Measurements from ENCODE around the gene MUC2. TPM values are rescaled to one million over a fixed set of nuclear protein-coding genes. Genes with fewer than 3 reads are reported as not detected.

The MUC2 gene
- total RNA-seq, 1 experiment from 2014 or later: 0.47 TPM

DNA sequence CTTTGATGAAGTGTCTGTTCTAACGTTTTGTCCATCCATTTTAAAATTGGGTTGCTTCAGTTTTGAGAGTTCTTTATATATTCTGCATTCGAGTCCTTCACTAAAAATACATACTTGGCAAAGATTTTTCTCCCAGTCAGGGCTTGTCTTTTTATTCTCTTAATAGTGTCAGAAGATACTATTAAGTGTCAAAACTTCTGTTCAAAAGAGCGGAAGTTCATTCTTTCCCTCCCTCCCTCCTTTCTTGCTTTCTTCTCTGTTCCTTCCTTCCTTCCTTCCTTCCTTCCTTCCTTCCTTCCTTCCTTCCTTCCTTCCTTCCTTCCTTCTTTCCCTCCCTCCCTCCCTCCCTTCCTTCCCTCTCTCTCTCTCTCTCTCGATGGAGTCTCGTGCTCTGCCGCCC lies 30.5 kb upstream of the MUC2 start:
- no peaks in the 10 kb centered on the region for H3K9me2 ChIP-seq (ENCODE audit: insufficient read depth)
- no TSS peak for BruUV-seq (replicated peaks)
- POLR2A ChIA-PET: no interaction called here

More for the DNA sequence above, 30.5 kb upstream of the MUC2 start:
- CTCF ChIA-PET: no interaction called here
- no peak for ATAC-seq
- Histone ChIP-seq H3K27me3 (ENCODE audit: insufficient read depth, low read length) (no peaks in the 10 kb centered on the region), H3K4me2 (ENCODE audit: low read length) (no peak overlapping the region), H3K9ac (ENCODE audit: low read length) (no peak overlapping the region), H2AFZ (ENCODE audit: low read depth, low read length, poor library complexity, severe bottlenecking) (no peak overlapping the region), H3K9me3 (ENCODE audit: control insufficient read depth in 1 of 2, insufficient read depth in 1 of 2, low read depth in 1 of 2, low read length in 2 of 2) (no peaks in the 10 kb centered on the region), H3K27ac (ENCODE audit: low read depth, low read length) (no peak overlapping the region), H4K20me1 (ENCODE audit: insufficient read depth) (no peaks in the 10 kb centered on the region), H3K4me1 (ENCODE audit: control insufficient read depth in 1 of 2, insufficient read depth in 2 of 2, low read length in 2 of 2) (no peaks in the 10 kb centered on the region), H3K79me2 (ENCODE audit: insufficient read depth, low read length) (no peaks in the 10 kb centered on the region), H3K4me3 (replicated peaks in 1 of 2; ENCODE audit: low read depth in 1 of 2, low read length in 2 of 2) (no peak overlapping the region), H3K36me3 (ENCODE audit: control insufficient read depth in 1 of 2, insufficient read depth in 2 of 2, low read length in 2 of 2) (no peaks in the 10 kb centered on the region)
- no peak for DNase-seq (ENCODE audit: low read depth, low spot score)
- intact Hi-C loops (cut with micrococcal nuclease): no loop called here
- TF ChIP-seq YY1 (IDR thresholded peaks at IDR 0.05; ENCODE audit: extremely low read depth, insufficient replicate concordance, low read depth, low read length): no peak
- TF ChIP-seq SIN3A (IDR thresholded peaks at IDR 0.05; ENCODE audit: low read depth): no peak
- TF ChIP-seq SRF (IDR thresholded peaks at IDR 0.05; ENCODE audit: low read depth): no peak
- TF ChIP-seq, protein P1, sequence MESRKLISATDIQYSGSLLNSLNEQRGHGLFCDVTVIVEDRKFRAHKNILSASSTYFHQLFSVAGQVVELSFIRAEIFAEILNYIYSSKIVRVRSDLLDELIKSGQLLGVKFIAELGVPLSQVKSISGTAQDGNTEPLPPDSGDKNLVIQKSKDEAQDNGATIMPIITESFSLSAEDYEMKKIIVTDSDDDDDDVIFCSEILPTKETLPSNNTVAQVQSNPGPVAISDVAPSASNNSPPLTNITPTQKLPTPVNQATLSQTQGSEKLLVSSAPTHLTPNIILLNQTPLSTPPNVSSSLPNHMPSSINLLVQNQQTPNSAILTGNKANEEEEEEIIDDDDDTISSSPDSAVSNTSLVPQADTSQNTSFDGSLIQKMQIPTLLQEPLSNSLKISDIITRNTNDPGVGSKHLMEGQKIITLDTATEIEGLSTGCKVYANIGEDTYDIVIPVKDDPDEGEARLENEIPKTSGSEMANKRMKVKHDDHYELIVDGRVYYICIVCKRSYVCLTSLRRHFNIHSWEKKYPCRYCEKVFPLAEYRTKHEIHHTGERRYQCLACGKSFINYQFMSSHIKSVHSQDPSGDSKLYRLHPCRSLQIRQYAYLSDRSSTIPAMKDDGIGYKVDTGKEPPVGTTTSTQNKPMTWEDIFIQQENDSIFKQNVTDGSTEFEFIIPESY (IDR thresholded peaks at IDR 0.05; ENCODE audit: extremely low read depth, insufficient replicate concordance, low read length): no peak
- no peak for TF ChIP-seq EZH2phosphoT487 (IDR thresholded peaks at IDR 0.05; ENCODE audit: borderline replicate concordance)
- TF ChIP-seq CBX3 (IDR thresholded peaks at IDR 0.05; ENCODE audit: low read depth): no peak
- TF ChIP-seq, protein P2, sequence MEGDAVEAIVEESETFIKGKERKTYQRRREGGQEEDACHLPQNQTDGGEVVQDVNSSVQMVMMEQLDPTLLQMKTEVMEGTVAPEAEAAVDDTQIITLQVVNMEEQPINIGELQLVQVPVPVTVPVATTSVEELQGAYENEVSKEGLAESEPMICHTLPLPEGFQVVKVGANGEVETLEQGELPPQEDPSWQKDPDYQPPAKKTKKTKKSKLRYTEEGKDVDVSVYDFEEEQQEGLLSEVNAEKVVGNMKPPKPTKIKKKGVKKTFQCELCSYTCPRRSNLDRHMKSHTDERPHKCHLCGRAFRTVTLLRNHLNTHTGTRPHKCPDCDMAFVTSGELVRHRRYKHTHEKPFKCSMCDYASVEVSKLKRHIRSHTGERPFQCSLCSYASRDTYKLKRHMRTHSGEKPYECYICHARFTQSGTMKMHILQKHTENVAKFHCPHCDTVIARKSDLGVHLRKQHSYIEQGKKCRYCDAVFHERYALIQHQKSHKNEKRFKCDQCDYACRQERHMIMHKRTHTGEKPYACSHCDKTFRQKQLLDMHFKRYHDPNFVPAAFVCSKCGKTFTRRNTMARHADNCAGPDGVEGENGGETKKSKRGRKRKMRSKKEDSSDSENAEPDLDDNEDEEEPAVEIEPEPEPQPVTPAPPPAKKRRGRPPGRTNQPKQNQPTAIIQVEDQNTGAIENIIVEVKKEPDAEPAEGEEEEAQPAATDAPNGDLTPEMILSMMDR (IDR thresholded peaks at IDR 0.05 in 2 of 3, conservative IDR thresholded peaks at IDR 0.05 in 1 of 3; ENCODE audit: borderline replicate concordance in 1 of 3, insufficient read depth in 1 of 3, low read depth in 2 of 3, low read length in 2 of 3): no peak
- RAD21 ChIA-PET (ENCODE audit: low non-redundant PET in 1 of 2, low total read pairs in 2 of 2, uncharacterized antibody in 2 of 2, unreplicated experiment in 2 of 2): no interaction called here
